Measurements from ENCODE around the gene B4GALNT4. TPM values are rescaled to one million over a fixed set of nuclear protein-coding genes. Genes with fewer than 3 reads are reported as not detected.

The B4GALNT4 gene
- polyA plus RNA-seq, 1 experiment, result 5.4 TPM

DNA sequence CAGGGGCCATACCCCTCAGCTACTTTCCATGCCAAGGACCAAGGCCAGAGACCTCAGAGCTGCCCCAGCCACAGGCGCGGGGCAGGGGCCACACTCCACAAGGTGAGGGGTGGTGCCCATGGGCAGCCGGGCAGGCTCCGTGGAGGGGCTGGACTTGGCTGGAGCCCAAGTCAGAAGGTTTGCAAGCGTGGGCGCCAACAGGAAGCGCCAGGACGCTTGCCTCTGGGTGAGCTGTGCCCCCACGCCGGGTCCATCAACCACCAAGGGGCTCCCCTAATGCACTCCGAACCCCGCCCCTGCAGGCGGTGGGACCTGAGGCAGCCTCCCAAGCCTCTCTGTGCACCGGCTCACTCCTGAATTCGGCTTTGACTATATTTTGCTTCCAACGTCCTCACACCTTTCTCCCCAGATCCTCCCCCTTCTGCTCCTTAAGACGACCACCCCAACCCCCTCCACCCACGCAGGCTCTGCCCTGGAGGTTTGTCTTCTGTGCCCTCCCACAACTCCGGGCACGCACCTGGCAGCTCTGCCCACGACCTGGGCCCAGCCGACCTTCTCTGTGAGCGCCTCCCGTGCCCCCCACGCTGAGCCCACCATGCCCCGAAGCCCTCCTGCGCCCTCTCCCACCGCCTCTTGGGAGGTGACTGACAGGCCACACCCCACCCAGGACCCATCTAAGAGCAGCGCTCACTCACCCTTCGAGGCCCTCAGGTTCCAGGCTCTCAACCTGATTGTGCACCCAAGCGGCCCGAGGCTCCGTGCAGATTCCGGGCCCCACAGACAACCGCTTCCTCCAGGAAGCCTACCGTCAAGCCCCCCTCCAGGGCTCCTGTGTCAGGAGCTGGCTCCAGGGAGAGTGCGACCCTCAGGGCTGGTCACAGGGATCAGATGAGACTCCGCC, 22.1 kb downstream of the B4GALNT4 start:
- no peak for DNase-seq (ENCODE audit: low read depth)
- TF ChIP-seq, protein P1, sequence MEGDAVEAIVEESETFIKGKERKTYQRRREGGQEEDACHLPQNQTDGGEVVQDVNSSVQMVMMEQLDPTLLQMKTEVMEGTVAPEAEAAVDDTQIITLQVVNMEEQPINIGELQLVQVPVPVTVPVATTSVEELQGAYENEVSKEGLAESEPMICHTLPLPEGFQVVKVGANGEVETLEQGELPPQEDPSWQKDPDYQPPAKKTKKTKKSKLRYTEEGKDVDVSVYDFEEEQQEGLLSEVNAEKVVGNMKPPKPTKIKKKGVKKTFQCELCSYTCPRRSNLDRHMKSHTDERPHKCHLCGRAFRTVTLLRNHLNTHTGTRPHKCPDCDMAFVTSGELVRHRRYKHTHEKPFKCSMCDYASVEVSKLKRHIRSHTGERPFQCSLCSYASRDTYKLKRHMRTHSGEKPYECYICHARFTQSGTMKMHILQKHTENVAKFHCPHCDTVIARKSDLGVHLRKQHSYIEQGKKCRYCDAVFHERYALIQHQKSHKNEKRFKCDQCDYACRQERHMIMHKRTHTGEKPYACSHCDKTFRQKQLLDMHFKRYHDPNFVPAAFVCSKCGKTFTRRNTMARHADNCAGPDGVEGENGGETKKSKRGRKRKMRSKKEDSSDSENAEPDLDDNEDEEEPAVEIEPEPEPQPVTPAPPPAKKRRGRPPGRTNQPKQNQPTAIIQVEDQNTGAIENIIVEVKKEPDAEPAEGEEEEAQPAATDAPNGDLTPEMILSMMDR (IDR thresholded peaks at IDR 0.05; ENCODE audit: insufficient read depth, low read depth, low read length), result no peak
- CTCF ChIA-PET, result interaction anchor here (1.1 kb wide), 1 partner anchor 140 kb away, joined by 3 read pairs; no protein-coding TSS in a partner anchor
- Histone ChIP-seq H3K36me3 (ENCODE audit: control insufficient read depth, insufficient read depth, low read length) (no peaks in the 10 kb centered on the region), H3K4me3 (ENCODE audit: low read depth, low read length) (no peak overlapping the region), H3K27me3 (ENCODE audit: control insufficient read depth, insufficient read depth, low read length) (0 out of 2 replicates have a peak, but pooled peaks cover 1% of the 10 kb centered on the region)
- POLR2A ChIA-PET, result no interaction called here

DNA sequence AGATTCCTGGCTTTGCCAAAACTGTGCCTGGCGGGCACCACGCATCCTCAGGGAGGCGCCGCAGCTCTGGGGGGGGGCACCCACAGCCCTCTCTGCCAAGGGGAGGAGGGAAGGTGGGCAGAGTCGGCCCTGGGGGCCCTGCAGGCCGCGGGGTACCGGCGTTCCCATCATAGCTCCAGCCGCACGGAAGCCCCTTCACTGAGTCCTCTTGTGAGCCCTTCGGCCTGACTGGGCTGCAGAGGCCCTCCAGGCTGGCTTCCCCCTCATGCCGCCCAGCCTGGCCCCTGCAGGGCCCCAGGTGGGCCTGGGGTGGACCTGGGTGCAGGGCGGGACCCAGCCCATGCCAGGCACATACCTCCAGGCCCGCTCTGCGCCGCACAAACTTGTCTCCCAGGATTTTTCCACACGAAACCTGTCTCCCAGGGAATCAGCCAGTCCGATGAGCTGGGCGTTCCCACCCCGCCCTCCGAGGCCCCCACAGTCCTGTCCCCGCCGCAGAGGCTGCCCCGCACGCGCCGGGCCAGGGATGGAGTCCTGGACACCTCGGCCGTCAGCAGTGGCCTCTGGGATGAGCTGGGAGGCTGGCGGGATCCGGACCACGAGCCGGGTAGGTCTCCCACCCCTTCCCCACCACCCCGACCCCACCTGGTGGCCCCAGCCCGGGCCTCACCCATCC, 22.9 kb downstream of the B4GALNT4 start:
- no peak for DNase-seq (ENCODE audit: low read depth)
- TF ChIP-seq, protein P1 (IDR thresholded peaks at IDR 0.05; ENCODE audit: insufficient read depth, low read depth, low read length), result no peak
- ChIA-PET POLR2A (no interaction called here), CTCF (interaction anchor here (1.1 kb wide), 1 partner anchor 141 kb away, joined by 3 read pairs; no protein-coding TSS in a partner anchor)
- H3K36me3 ChIP-seq (ENCODE audit: control insufficient read depth, insufficient read depth, low read length), result no peaks in the 10 kb centered on the region
- H3K4me3 ChIP-seq (ENCODE audit: low read depth, low read length), result no peak overlapping the region
- H3K27me3 ChIP-seq (ENCODE audit: control insufficient read depth, insufficient read depth, low read length), result 0 out of 2 replicates have a peak, but pooled peaks cover 1% of the 10 kb centered on the region

DNA sequence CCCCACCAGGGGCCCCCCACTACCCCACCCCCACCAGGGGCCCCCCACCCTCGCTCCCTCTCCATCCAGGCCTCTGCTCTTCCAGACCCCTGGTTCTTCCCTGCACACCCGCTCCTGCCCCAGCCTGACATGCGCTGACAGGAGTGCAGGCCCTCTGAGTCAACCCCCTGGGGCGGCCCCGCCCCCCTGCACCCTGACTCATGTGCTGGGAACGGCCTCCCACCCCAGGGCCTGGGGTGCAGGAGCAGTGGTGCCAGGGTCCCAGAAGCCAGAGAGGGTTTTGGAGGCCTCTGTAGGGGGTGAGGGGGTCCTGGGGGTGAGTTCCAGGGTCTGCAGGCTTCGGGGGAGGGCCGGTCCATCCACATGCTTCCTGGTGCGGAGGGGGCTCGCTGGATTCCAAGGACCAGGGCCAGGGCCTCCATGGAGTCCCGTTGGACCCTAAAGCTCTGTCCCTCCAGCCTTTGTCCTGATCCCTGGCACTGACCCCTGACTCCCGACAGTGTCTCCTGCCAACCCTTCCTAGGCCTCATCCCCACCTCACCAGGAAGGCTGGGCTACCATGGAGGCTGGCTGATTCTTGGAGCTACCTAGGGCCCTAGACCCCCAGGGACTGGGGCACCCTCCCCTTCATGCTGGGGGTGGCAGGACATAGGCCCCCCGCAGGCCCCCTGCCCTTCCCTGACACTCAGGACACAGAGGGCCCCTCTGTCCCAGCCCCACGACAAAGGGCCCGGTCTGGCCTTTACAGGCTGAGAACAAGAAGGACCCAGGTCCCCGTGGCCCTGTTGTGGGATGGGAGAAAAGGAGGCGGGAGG, 24.1 kb downstream of the B4GALNT4 start:
- peak; percentile 29 for DNase-seq (ENCODE audit: low read depth)
- no peak overlapping the region for H3K4me3 ChIP-seq (ENCODE audit: low read depth, low read length)
- ChIA-PET CTCF (interaction anchor here (0.6 kb wide), 1 partner anchor 30 kb away, joined by 3 read pairs; no protein-coding TSS in a partner anchor), POLR2A (no interaction called here)
- no peaks in the 10 kb centered on the region for H3K27me3 ChIP-seq (ENCODE audit: control insufficient read depth, insufficient read depth, low read length)
- H3K36me3 ChIP-seq (ENCODE audit: control insufficient read depth, insufficient read depth, low read length), result no peaks in the 10 kb centered on the region
- TF ChIP-seq, protein P1 (IDR thresholded peaks at IDR 0.05; ENCODE audit: insufficient read depth, low read depth, low read length), result no peak

DNA sequence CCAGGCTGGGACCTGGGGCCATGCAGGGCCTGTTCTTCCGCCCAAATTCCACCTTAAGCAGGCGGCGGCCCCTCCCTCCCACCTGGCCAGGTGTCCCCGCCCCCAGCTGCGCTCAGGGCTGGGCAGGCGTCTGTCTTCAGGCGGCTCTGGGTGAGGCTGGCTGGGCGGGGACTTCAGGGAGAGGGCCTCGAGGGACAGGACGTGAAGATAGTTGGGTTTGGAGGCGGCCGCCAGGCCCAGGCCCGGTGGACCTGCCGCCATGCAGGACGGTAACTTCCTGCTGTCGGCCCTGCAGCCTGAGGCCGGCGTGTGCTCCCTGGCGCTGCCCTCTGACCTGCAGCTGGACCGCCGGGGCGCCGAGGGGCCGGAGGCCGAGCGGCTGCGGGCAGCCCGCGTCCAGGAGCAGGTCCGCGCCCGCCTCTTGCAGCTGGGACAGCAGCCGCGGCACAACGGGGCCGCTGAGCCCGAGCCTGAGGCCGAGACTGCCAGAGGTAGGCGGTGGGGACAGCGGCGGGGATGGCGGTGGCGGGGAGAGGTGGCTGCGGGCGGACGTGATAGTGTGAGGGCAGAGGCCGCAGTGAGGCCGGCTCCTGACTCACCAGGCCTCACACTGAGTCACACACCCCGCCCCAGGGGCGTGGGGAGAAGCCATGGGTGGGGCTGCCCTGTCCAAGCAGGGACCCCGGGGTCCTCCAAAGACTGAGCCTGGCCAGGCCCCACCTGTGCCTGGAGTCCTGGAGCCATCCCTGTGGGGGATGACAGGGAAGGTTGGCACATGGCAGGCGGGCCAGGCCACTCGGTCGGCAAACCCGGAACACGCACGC, 24.9 kb downstream of the B4GALNT4 start, which contains the start of gene PKP3:
Gene PKP3, plus strand, starts transcription at position 176 of the 824 bp plus-strand sequence. Its CDS starts 84 bp downstream, at position 260.
- TF ChIP-seq, protein P1 (IDR thresholded peaks at IDR 0.05; ENCODE audit: insufficient read depth, low read depth, low read length), result no peak
- H3K4me3 ChIP-seq (ENCODE audit: low read depth, low read length), result no peak within 1 kb of the TSS
- H3K36me3 ChIP-seq (ENCODE audit: control insufficient read depth, insufficient read depth, low read length), result no peaks in the 10 kb centered on the region
- no peak for DNase-seq (ENCODE audit: low read depth)
- H3K27me3 ChIP-seq (ENCODE audit: control insufficient read depth, insufficient read depth, low read length), result no peaks in the 10 kb centered on the region
- ChIA-PET POLR2A (no interaction called here), CTCF (no interaction called here)
